Ishikawa (cell line): ENCODE data around the gene RASD1.

Experiments
- CEBPB ChIP-seq: IDR thresholded peaks from 2 replicates; pipeline ENCODE4 v1.6.1; 2012
- CREB1 ChIP-seq: IDR thresholded peaks from 2 replicates; pipeline ENCODE4 v1.6.1; 2012; ENCODE audit warnings: low read depth
- EGR1 ChIP-seq: IDR thresholded peaks from 2 replicates; pipeline ENCODE4 v1.6.1; 2012
- EP300 ChIP-seq: IDR thresholded peaks from 2 replicates; pipeline ENCODE4 v1.6.1; 2012; ENCODE audit warnings: borderline replicate concordance
- FOXM1 ChIP-seq: IDR thresholded peaks from 2 replicates; pipeline ENCODE4 v1.6.1; 2012; ENCODE audit warnings: low read depth, borderline replicate concordance
- RAD21 ChIP-seq: IDR thresholded peaks from 2 replicates; pipeline ENCODE4 v1.6.1; 2012; ENCODE audit warnings: low read depth
- REST ChIP-seq: IDR thresholded peaks from 2 replicates; pipeline ENCODE4 v1.6.1; 2012; ENCODE audit warnings: low read depth, mild to moderate bottlenecking
- TAF1 ChIP-seq: IDR thresholded peaks from 2 replicates; pipeline ENCODE4 v1.6.1; 2012; ENCODE audit warnings: low read depth, mild to moderate bottlenecking
- TEAD4 ChIP-seq: IDR thresholded peaks from 2 replicates; pipeline ENCODE4 v1.6.1; 2012
- YY1 ChIP-seq: IDR thresholded peaks from 2 replicates; pipeline ENCODE4 v1.6.1; 2012; ENCODE audit warnings: low read depth

- TF ChIP-seq YY1 (no peak), CEBPB (no peak), RAD21 (no peak), REST (no peak), CREB1 (no peak), TEAD4 (no peak), EP300 (no peak), FOXM1 (no peak), TAF1 (no peak), EGR1 (no peak)
Measured at GRCh38 chr17:17502741-17503565, 6.8 kb upstream of the RASD1 start.
